C4-2B (cell line): ENCODE results near the gene SLAMF9.

Experiments used
- CTCF ChIP-seq: fragments of 450-650 bp; conservative IDR thresholded peaks from 2 replicates; pipeline ENCODE4 v1.5.1; 2017; ENCODE audit warnings: mild to moderate bottlenecking
- ZFX ChIP-seq: fragments of 450-650 bp; IDR thresholded peaks from 2 replicates; pipeline ENCODE4 v1.6.1; 2017

- TF ChIP-seq CTCF (no peak), ZFX (no peak)
These were observed 28.3 kb downstream of the SLAMF9 start for GRCh38 chr1:159925719-159926078.
